C4-2B (cell line): ENCODE measurements around the gene TTL.

Source experiments
- CTCF ChIP-seq: fragments of 450-650 bp; conservative IDR thresholded peaks from 2 replicates; pipeline ENCODE4 v1.5.1; 2017; ENCODE audit warnings: mild to moderate bottlenecking
- ZFX ChIP-seq: fragments of 450-650 bp; IDR thresholded peaks from 2 replicates; pipeline ENCODE4 v1.6.1; 2017

GRCh38 chr2:112518807-112519206 lies 36.9 kb downstream of the TTL start:
- TF ChIP-seq CTCF (no peak), ZFX (no peak)
